Panc1 (cell line): Measurements from ENCODE around the gene SCAP.

Experiments
- CTCF ChIP-seq: fragments of 450-650 bp; IDR thresholded peaks from 2 replicates; pipeline ENCODE4 v1.5.1; 2017; ENCODE audit warnings: mild to moderate bottlenecking
- POLR2AphosphoS5 ChIP-seq: IDR thresholded peaks from 2 replicates; pipeline ENCODE4 v1.6.1; 2012; ENCODE audit warnings: mild to moderate bottlenecking, low read depth, low read length, moderate library complexity

- TF ChIP-seq CTCF, result no peak
- TF ChIP-seq POLR2AphosphoS5, result no peak
These were observed 65.9 kb downstream of the SCAP start for GRCh38 chr3:47409688-47410416.
